H54 (cell line): ENCODE data around the gene FAM114A1.
"Not testable (repeated sequence)": the region's sequence is repeated elsewhere in the genome, so short reads cannot be mapped to it uniquely, and the experiment has no call there.

ENCODE experiments used
- DNase-seq: peaks from one replicate; pipeline ENCODE4 v3.0.0; 2011; ENCODE audit warnings: low spot score, mixed read lengths; ENCODE audit not compliant: insufficient read length
- FAIRE-seq: peaks from 3 replicates; lab custom pipeline; 2011; peaks lifted over from hg19 to GRCh38; lab: Jason Lieb, UNC
- POLR2A ChIP-seq: IDR thresholded peaks from 2 replicates; pipeline ENCODE4 v1.6.1; 2011; ENCODE audit warnings: low read depth, mild to moderate bottlenecking, low read length

FAM114A1 gene

GRCh38 chr4:38967260-38968095, 99.9 kb downstream of the FAM114A1 start:
- DNase-seq = no peak
- no peak for TF ChIP-seq POLR2A

GRCh38 chr4:38968668-38969067, 101.1 kb downstream of the FAM114A1 start:
- FAIRE-seq (no peak), DNase-seq (no peak)
- no peak for TF ChIP-seq POLR2A

More at GRCh38 chr4:38967260-38968095, 99.9 kb downstream of the FAM114A1 start:
- FAIRE-seq = no peak

DNA sequence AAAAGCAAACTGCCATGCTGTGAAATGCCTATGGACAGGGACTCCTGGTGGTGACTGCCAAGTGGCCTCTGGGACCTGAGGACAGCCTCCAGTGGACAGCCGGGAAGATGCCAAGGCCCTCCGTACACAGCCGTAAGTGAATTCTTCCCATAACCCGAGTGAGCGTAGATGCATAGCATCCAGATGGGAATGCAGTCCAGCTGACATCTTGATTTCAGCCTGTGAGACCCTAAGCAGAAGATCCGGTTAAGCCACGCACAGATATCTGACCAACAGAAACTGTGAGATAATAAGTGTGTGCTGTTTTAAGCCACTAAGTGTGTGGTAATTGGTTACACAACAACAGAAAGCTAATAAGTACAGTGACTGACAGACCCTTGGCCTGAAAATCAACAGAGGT, 108.7 kb downstream of the FAM114A1 start:
- no peak for TF ChIP-seq POLR2A
- DNase-seq = no peak
- no peak for FAIRE-seq

DNA sequence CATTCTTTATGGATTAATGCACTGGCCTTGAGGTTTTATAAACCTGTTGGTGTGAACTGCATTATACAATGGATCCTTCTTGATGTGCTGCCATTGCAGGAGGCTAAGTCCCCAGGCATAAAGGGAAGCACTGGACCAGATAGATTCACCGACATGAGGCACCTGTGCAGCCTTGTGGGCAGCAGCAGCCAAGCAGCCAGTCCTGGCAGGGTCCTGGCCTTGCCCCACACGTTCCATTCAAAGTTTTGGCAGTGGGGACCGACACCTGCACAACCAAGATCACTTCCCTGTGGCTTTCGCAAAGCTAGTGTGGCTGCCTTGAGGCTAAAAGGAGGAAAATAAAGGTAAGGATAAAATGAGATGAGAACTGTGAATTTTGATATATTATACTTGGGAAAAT, 111.5 kb downstream of the FAM114A1 start:
- DNase-seq = no peak
- TF ChIP-seq POLR2A = no peak
- no peak for FAIRE-seq

DNA sequence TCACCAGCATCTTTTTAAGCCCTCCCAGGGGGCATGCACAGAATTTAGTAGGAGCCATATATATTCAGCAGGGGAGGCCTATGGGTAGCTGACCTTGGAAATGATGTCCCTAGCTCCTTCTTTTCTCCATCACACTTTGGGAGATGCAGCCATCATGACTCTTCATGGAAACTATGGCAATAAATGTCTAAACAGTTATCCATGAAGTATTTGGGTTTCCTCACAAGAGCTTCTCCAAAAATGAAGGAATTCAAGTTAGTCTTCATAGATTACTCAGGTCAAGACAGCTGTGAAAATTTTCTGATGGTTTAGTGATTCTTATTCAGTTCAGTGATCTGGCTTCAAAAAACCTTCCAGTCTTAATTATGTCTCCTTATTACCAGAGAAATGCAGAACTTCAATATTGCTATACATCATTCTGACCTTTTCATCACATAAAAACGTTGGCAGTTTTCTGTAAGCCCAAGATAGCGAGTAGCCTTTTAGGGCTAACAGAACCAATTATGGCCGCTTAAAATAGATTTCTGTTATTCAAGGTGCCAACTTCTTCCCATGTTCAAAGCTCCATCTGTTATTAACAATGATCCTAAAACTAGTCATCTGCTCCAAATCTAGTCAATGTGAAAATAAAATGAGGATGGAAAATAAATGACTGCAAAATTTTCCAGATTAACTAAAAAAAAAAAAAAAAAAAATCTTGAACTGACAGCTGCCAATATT, 112.1 kb downstream of the FAM114A1 start:
- DNase-seq = no peak
- FAIRE-seq = no peak
- TF ChIP-seq POLR2A = no peak

GRCh38 chr4:38980903-38981676, 113.5 kb downstream of the FAM114A1 start:
- FAIRE-seq = no peak
- DNase-seq = no peak
- no peak for TF ChIP-seq POLR2A

- FAIRE-seq (no peak), DNase-seq (no peak)
- no peak for TF ChIP-seq POLR2A
These were observed 114.9 kb downstream of the FAM114A1 start for GRCh38 chr4:38982361-38983095.

GRCh38 chr4:38983291-38983690, 115.7 kb downstream of the FAM114A1 start:
- no peak for TF ChIP-seq POLR2A
- DNase-seq (no peak), FAIRE-seq (no peak)

DNA sequence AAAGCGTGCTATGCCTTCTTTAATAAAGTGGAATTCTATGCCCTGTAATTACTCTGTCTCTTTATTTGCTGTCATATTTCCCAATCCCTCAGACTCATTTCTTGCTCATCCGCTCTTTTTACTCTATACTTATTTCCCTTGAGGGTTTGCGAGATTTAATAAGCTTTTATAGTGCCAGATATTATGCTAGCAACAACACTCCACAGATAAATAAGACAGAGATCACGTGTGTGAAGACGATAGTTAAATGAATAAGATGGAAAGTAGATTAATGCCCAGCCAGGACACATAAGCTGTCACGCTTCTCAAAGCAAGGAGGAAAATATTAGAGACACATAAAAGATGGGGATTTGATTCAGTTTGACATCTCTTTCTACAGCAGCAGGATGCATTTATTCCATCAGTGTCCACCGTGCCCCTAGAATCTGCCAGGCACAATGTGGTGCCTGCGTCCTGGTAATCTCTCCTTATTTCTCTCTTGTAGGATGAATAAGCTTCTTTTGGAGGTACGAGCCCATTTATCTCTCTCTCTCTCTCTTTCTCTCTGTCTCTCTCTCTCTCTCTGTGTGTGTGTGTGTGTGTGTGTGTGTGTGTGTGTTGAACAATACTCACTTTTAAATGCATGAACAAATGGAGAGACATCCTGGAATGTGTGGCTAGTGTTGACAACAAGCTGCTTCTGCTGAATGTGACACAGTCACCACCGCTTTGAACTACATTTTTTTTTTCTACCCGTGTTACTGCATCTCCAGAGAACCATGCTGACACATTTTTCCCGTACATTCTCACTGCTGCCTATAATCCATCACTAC, 116.4 kb downstream of the FAM114A1 start:
- no peak for DNase-seq
- TF ChIP-seq POLR2A = no peak
- FAIRE-seq = no peak

DNA sequence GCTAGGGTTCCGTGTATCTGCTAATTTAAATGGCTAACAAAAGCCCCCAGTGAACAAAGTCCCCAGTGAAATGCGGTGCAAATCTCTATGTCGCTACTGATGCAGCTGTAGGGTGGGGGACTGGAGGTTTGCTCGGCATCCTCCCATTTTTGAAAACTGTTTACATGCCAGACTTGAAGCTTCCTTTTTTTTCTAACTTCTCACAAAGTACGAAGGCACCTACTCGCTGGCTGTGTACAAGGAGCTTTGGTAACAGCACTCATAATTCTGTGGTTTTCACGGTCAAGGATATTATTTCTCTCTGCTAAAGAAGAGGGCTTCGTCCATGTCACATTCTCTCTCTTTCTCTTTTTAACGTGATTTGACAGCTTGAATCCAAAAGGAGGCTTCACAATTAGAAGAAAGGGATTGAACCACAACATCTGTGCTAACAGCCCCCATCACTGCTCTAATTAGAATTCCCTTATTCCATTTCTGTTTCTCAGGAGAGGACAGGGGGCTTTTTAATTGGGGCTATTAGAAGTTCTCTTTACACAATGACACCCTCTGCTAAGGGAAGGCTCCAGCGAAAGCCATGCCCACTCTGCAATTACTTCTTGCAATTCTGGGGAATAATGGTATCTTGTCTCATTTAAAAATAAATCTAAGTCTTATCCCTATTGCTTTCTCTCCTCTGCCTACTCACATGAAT, 117.9 kb downstream of the FAM114A1 start:
- no peak for DNase-seq
- TF ChIP-seq POLR2A = no peak
- FAIRE-seq = no peak

DNA sequence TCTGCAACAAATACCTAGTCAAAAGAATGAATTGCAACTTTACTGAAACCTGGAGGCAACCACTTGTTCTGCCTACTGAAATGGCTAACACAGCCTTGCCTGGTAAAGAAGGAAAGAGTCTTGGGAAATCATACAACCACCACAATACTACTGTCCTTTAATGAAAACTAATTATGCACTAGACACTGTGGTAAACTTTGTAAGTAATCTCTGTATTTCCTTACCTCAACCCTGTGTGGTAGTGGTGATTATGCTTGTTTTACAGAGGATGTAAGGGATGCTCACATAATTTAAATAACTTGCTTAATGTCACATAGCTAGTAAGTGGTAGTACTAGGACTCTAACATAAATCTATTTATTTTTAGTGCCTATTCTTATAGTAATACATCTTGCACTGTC, 119.9 kb downstream of the FAM114A1 start:
- FAIRE-seq = no peak
- no peak for DNase-seq
- no peak for TF ChIP-seq POLR2A

GRCh38 chr4:38988353-38988752, 120.7 kb downstream of the FAM114A1 start:
- DNase-seq, FAIRE-seq: not testable (repeated sequence)

DNA sequence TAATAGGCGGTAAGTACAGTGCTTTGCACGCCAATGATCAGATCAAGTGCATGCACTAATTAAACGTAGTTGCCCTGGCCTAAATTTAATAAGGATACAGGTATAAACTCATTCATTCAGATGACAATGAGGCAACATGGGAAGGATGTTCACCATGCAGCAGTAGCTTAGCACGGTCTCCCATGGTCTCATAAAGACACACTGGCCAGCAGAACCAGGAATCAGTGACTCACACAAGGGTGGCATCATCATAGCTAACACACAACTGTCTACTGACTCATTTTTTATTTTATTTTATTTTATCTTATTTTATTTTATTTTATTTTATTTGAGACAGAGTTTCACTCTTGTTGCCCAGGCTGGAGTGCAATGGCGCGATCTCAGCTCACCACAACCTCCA, 121.9 kb downstream of the FAM114A1 start:
- FAIRE-seq (no peak), DNase-seq (no peak)
- no peak for TF ChIP-seq POLR2A
